IMR-90 (cell line): Measurements from ENCODE around the gene NKX2-8.

Experiments used
- CEBPB ChIP-seq: IDR thresholded peaks from 2 replicates; pipeline ENCODE4 v1.6.1; 2012; ENCODE audit warnings: low read depth, low read length, improper control_type of control experiment
- CTCF ChIP-seq: conservative IDR thresholded peaks from 2 replicates; pipeline ENCODE4 v1.5.1; 2012; ENCODE audit warnings: mild to moderate bottlenecking, low read depth, low read length, improper control_type of control experiment
- FOS ChIP-seq: fragments of 150-350 bp; IDR thresholded peaks from 2 replicates; pipeline ENCODE4 v1.6.1; 2016; ENCODE audit warnings: low read depth, low read length
- POLR2A ChIP-seq: IDR thresholded peaks from 2 replicates; pipeline ENCODE4 v1.6.1; 2012; ENCODE audit warnings: mild to moderate bottlenecking, low read depth, low read length

- TF ChIP-seq FOS (no peak), CEBPB (no peak), POLR2A (no peak), CTCF (no peak)
Observed at GRCh38 chr14:36625436-36625835, 43.0 kb upstream of the NKX2-8 start.
